RWPE2 (cell line): ENCODE measurements around the gene WBP11.

Experiments
- ATAC-seq: fragments of 200-7000 bp; cut with Tn5 transposase; 3 replicates; pipeline ENCODE4 v1.9.1; 2021; ENCODE audit warnings: low read depth
- DNase-seq: peaks from one replicate; pipeline ENCODE4 v3.0.0-alpha.2; 2020; ENCODE audit warnings: low spot score
- H3K27ac ChIP-seq: fragments of 450-650 bp; 2 replicates; pipeline ENCODE4 v1.5.1; 2017; ENCODE audit warnings: mild to moderate bottlenecking; ENCODE audit not compliant: poor library complexity, severe bottlenecking
- H3K27me3 ChIP-seq: fragments of 250-450 bp; sonication (Bioruptor Pico); 2 replicates; pipeline ENCODE4 v1.5.1; 2021; ENCODE audit warnings: mild to moderate bottlenecking, moderate library complexity; ENCODE audit not compliant: insufficient read depth, poor library complexity, severe bottlenecking
- H3K36me3 ChIP-seq: fragments of 250-450 bp; sonication (Bioruptor Pico); 2 replicates; pipeline ENCODE4 v1.5.1; 2020; ENCODE audit warnings: low read depth, mild to moderate bottlenecking, moderate library complexity
- H3K4me1 ChIP-seq: fragments of 250-450 bp; sonication (Bioruptor Pico); 2 replicates; pipeline ENCODE4 v1.5.1; 2021; ENCODE audit warnings: mild to moderate bottlenecking, moderate library complexity; ENCODE audit not compliant: insufficient read depth, poor library complexity, severe bottlenecking
- H3K4me3 ChIP-seq: fragments of 250-450 bp; sonication (Bioruptor Pico); 2 replicates; pipeline ENCODE4 v1.5.1; 2021; ENCODE audit warnings: mild to moderate bottlenecking, moderate library complexity; ENCODE audit not compliant: severe bottlenecking
- H3K9me3 ChIP-seq: fragments of 250-450 bp; sonication (Bioruptor Pico); 2 replicates; pipeline ENCODE4 v1.5.1; 2021; ENCODE audit warnings: mild to moderate bottlenecking, moderate library complexity; ENCODE audit not compliant: severe bottlenecking
- TF ChIP-seq, protein P1 (sequence below): fragments of 450-650 bp; IDR thresholded peaks from one replicate; pipeline ENCODE4 v1.5.1; 2017; ENCODE audit warnings: mild to moderate bottlenecking, moderate library complexity; ENCODE audit not compliant: poor library complexity, severe bottlenecking

WBP11 gene

GRCh38 chr12:14826491-14826890, 23.2 kb upstream of the WBP11 start:
- TF ChIP-seq, protein P1, sequence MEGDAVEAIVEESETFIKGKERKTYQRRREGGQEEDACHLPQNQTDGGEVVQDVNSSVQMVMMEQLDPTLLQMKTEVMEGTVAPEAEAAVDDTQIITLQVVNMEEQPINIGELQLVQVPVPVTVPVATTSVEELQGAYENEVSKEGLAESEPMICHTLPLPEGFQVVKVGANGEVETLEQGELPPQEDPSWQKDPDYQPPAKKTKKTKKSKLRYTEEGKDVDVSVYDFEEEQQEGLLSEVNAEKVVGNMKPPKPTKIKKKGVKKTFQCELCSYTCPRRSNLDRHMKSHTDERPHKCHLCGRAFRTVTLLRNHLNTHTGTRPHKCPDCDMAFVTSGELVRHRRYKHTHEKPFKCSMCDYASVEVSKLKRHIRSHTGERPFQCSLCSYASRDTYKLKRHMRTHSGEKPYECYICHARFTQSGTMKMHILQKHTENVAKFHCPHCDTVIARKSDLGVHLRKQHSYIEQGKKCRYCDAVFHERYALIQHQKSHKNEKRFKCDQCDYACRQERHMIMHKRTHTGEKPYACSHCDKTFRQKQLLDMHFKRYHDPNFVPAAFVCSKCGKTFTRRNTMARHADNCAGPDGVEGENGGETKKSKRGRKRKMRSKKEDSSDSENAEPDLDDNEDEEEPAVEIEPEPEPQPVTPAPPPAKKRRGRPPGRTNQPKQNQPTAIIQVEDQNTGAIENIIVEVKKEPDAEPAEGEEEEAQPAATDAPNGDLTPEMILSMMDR: no peak
- Histone ChIP-seq H3K27ac (no peak overlapping the region), H3K9me3 (no peaks in the 10 kb centered on the region), H3K4me3 (no peak overlapping the region), H3K27me3 (no peaks in the 10 kb centered on the region), H3K4me1 (no peaks in the 10 kb centered on the region), H3K36me3 (no peaks in the 10 kb centered on the region)
- no peak for ATAC-seq
- DNase-seq: no peak

GRCh38 chr12:14825256-14825655, 22.0 kb upstream of the WBP11 start:
- Histone ChIP-seq H3K36me3 (no peaks in the 10 kb centered on the region), H3K9me3 (no peaks in the 10 kb centered on the region), H3K4me3 (no peak overlapping the region), H3K4me1 (no peaks in the 10 kb centered on the region), H3K27ac (no peak overlapping the region), H3K27me3 (no peaks in the 10 kb centered on the region)
- TF ChIP-seq, protein P1: no peak
- DNase-seq (no peak), ATAC-seq (no peak)

DNA sequence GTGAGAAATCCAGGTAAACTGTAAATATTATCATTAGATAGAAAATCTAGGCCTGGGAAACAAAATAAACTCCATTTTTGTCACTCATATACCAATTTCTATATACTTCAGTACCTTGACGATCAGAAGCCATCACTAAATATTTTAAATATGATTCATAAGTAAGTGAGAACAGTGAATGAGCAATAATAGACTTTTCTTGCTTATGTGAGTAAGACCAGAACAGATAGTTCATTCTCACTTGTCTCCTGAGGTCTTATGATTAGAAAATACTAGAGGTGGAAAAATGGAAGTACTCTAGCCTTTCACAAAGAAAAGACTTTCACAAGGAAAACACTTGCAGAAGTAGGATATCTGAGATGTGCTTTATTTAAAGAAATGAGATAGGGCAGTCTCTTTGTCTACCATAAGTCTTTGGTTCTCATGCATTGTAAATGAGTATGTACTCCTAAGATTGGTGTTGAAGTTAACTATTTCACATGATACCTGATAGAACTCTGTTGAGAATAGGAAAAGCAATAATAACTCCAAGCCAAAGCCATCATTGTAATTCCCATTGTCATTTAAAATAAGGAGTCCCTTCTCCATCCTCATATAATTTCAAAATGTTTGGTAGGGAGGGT, 20.8 kb upstream of the WBP11 start:
- DNase-seq (no peak), ATAC-seq (peak; percentile 57; the same call in 2 of the 3 replicates)
- no peaks in the 10 kb centered on the region for H3K9me3 ChIP-seq
- TF ChIP-seq, protein P1: no peak
- H3K27me3 ChIP-seq: no peaks in the 10 kb centered on the region
- no peak overlapping the region for H3K27ac ChIP-seq
- no peaks in the 10 kb centered on the region for H3K4me1 ChIP-seq
- no peak overlapping the region for H3K4me3 ChIP-seq
- H3K36me3 ChIP-seq: no peaks in the 10 kb centered on the region

DNA sequence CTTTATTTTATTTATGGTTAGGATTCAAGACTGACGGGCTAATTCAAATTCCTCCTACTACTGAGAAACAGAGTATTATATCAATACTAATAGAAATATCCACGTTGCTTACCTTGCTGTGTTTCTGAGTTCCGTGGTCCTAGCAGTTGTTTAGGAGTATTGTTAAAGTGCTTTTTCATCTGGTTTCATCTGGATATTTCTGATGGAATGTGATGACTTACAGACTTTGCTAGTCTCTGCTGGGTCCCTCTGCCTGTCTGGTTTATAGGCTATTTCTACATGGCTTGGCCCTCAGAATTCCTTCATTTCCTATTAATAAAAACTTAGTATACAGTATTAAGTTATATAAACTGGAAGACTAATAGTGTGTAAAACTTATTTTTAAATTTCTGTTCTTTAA, 10.7 kb upstream of the WBP11 start, which contains the start of gene SMCO3:
SMCO3 (minus strand) TSS at position 169 of the 400 bp plus-strand sequence. CDS start 7,502 bp downstream, outside the sequence.
- H3K27ac ChIP-seq: no peak within 1 kb of the TSS
- no peaks in the 10 kb centered on the region for H3K36me3 ChIP-seq
- H3K9me3 ChIP-seq: no peaks in the 10 kb centered on the region
- no peak for DNase-seq
- ATAC-seq: no peak
- TF ChIP-seq, protein P1: no peak
- no peak within 1 kb of the TSS for H3K4me3 ChIP-seq
- no peaks in the 10 kb centered on the region for H3K27me3 ChIP-seq
- H3K4me1 ChIP-seq: no peaks in the 10 kb centered on the region

DNA sequence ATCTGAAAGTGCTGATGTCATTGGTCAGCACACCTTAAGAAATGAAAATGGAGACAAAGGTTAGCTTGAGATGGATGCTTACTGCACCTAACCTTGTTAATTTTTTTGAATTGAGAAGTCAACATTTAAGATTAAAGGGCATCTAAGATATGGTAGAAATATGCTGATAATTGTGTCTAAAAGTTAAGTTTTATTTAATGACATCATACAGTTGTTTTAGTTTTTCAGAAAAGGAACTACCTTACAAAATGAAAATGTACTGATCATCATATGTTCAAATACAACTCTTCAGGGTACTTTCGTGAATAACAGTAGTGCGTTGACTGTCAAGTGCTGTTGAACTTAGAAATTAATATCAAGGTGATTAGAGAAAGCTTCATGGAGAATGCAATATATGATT, 8.2 kb upstream of the WBP11 start:
- Histone ChIP-seq H3K4me1 (no peaks in the 10 kb centered on the region), H3K9me3 (no peaks in the 10 kb centered on the region), H3K36me3 (no peaks in the 10 kb centered on the region), H3K4me3 (no peak overlapping the region), H3K27me3 (no peaks in the 10 kb centered on the region), H3K27ac (no peak overlapping the region)
- no peak for ATAC-seq
- DNase-seq: no peak
- TF ChIP-seq, protein P1: peak; percentile 7
